CD4-positive, alpha-beta T cell treated with Interleukin-4 for 1 hour (primary cell): ENCODE results near the gene ZNRF4.
"Not testable (repeated sequence)": the region's sequence is repeated elsewhere in the genome, so short reads cannot be mapped to it uniquely, and the experiment has no call there.

Experiments used
- DNase-seq, 2 donors: peaks; one replicate each; pipeline ENCODE4 v3.0.0-alpha.2; 2020 to 2022

Gene ZNRF4

DNA sequence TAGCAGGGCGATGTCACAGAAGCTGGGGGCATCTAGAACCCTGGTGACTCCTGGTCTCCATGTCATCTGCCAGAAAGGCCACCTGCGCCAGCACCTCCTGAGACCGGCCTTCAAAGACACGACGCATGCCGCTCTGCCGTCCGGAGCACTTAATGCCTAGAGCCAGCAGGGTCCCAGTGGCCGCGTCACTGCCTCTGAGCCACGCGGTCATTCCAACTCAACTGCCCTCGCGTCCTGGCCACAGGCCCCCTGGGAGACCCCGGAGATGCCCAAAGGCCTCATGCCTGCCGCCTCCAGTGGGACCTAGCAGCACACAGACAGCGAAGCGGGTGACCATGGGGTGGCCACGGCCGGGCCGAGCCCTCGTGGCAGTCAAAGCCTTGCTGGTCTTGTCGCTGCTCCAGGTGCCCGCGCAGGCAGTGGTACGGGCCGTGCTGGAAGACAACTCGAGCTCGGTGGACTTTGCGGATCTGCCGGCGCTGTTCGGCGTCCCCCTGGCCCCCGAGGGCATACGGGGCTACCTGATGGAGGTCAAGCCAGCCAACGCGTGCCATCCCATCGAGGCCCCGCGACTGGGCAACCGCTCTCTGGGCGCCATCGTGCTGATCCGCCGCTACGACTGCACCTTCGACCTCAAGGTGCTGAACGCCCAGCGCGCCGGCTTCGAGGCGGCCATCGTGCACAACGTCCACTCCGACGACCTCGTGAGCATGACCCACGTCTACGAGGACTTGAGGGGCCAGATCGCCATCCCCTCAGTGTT lies at the start of gene ZNRF4:
ZNRF4 (plus strand) TSS at position 51 of the 763 bp plus-strand sequence; CDS start at position 126, 75 bp downstream.
- no peak for DNase-seq

DNA sequence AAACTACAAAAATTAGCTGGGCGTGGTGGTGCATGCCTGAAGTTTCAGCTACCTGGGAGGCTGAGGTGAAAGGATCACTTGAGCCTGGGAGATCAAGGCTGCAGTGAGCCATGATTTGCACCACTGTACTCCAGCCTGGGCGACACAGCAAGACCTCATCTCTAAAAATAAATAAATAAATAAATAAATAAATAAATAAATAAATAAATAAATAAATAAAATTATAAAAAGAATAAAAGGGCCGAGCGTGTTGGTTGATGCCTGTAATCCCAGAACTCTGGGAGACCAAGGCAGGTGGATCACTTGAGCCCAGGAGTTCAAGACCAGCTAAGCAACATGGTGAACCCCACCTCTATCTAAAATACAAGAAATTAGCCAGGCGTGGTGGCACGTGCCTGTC lies 49.0 kb upstream of the ZNRF4 start:
- DNase-seq, result not testable (repeated sequence)

- no peak for DNase-seq
Observed at GRCh38 chr19:5406816-5407215, 48.4 kb upstream of the ZNRF4 start.

- DNase-seq, result no peak
Observed at GRCh38 chr19:5407356-5407755, 47.9 kb upstream of the ZNRF4 start.

- no peak for DNase-seq
Observed at GRCh38 chr19:5417495-5418436, 37.5 kb upstream of the ZNRF4 start.

GRCh38 chr19:5418677-5419076 lies 36.5 kb upstream of the ZNRF4 start:
- DNase-seq, result no peak

GRCh38 chr19:5420953-5421352 lies 34.3 kb upstream of the ZNRF4 start:
- DNase-seq, result no peak

DNA sequence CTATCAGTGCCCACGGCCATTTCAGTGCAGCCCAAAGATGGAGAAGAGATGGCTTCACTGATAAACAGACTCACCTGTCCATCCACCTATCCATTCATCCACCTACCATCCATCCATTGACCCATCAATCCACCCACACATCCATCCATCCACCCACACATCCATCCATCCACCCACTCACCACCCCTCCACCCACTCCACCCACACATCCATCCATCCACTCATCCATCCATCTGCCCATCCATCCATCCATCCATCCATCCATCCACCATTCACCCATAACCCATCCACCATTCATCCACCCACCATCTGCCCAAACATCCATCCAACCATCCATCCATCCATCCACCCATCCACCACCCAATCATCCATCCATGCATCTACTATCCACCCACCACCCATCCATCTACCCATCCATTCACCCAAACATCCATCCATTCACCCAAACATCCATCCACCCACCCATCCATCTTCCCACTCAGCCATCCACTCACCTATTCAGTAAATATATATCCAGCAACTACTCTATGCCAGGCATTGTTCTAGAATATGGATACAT lies 31.6 kb upstream of the ZNRF4 start:
- no peak for DNase-seq

DNA sequence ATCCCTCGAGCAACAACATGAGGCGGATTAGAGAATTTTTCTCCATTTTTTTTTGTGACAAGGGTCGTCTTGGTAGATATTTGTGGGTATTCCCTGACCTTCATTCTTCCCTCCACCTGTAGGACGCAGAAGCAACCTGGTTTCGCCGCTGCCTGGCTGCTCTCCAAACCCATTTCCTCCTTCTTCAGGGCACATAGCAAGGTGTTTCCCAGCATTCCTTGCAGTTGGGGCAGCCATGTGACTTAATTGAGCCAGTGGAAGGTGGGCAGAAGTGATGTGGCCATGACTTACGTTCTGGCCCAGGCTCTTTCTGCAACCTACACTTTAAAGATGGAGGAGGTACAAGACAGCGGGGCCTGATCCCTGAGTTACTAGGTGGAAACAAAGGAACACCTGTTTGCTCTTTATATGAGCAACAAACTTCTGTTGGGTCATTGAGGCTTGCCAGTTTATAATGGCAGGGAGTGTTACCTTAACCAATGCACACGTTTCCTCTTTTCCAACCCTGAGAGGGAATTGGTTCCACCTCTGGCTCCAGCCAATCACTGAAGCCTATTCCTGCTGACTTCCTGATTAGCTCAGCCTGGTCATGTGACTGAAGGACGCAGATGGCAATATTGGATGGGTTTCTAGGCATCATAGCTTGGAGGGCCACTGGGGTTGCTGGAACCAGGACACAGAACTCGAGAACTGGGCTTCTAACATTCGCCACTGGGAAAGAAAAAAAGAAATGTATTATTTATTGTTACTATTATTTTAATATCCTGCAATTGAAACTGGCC lies 30.8 kb upstream of the ZNRF4 start:
- DNase-seq, result no peak

DNA sequence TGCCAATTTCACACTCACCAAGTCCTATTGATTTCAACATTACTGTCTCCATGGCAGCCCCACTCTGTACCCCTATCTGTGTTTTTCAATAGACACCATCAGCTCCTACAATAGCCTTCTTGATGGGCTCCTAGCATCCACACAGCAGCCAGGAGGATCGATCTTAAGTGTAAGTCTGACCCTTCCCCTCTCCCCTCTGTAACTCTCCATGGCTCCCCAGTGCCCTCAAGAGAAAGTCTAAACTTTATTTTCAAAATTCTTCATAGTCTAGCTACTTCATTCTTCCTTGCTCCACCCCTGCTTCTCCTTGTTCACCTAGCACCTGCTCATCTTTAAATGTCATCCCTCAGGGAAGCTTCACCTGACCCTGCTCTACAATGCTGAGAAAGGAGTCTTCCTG lies 30.0 kb upstream of the ZNRF4 start:
- no peak for DNase-seq

GRCh38 chr19:5430237-5430636 lies 25.0 kb upstream of the ZNRF4 start:
- no peak for DNase-seq

DNA sequence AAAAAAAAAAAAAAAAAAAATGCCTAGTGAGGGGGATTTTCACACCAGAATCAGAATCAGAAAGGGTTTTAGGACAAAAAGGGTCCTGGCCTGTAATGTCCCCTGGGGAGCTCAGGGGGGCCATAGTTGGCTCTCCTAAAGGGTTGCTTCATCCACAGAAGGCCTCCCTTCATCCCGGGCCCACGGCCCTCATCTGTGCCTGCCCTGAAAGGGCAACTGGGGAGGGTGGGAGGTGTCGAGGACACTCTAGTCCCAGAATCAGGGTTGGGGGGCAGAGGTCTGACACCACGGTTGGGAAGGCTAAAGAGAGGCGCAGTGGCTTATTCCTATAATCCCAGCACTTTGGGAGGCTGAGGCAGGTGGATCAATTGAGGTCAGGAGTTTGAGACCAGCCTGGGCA lies 22.5 kb upstream of the ZNRF4 start:
- no peak for DNase-seq

DNA sequence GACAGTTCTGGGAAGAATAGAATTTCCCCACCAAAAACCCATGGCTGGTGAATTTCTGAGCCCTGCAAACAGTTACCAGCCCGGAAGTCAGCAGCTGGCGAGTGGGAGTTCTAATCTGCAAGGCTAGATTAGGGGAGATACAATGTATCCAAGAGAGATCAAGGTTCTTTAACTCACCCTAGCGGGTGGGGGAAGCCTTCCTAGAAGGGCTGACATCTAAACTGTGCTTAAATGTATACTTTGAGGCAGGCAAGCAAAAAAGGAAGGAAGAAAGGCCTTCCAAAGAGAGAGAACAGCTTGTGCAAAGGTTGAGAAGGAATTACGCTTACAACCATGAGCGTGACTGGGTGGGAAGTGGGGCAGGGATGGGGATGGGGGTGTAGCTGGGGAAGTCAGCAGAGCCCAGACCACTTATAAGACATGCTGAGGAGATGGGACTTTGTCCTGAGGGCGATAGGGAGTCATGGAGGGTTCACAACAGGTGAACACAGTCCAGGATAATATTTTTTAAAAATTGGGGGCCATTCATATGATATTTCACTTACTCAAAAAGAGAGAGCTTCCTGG lies 20.8 kb upstream of the ZNRF4 start:
- no peak for DNase-seq

- DNase-seq, result no peak
Observed at GRCh38 chr19:5434970-5435641, 20.1 kb upstream of the ZNRF4 start.

- DNase-seq, result no peak
Observed at GRCh38 chr19:5435642-5436017, 19.6 kb upstream of the ZNRF4 start.

- no peak for DNase-seq
Observed at GRCh38 chr19:5436106-5436947, 18.9 kb upstream of the ZNRF4 start.

GRCh38 chr19:5436948-5437306 lies 18.3 kb upstream of the ZNRF4 start:
- DNase-seq, result no peak

GRCh38 chr19:5438756-5439155 lies 16.5 kb upstream of the ZNRF4 start:
- DNase-seq, result not testable (repeated sequence)

DNA sequence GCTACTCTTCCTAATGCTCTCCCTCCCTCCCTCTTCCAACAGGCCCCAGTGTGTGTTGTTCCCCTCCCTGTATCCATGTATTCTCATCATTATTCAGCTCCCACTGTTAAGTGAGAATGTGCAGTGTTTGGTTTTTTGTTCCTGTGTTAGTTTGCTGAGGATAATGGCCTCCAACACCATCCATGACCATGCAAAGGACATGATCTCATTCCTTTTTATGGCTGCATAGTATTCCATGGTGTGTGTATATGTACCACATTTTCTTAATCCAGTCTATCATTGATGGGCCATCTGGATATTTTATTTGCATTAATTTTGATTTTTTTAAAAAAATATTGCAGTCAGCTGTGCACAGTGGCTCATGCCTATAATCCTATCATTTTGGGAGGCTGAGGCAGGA lies 15.8 kb upstream of the ZNRF4 start:
- DNase-seq, result no peak

GRCh38 chr19:5440299-5440698 lies 14.9 kb upstream of the ZNRF4 start:
- no peak for DNase-seq

GRCh38 chr19:5443723-5444122 lies 11.5 kb upstream of the ZNRF4 start:
- DNase-seq, result no peak
